Measurements from ENCODE around the gene DYNC1H1.
A peak's percentile ranks its signal among the peaks of the same experiment; 100 is the strongest.
"Not testable (repeated sequence)": the region's sequence is repeated elsewhere in the genome, so short reads cannot be mapped to it uniquely, and the experiment has no call there.

DYNC1H1 gene

GRCh38 chr14:101965181-101965544 lies 790 bp downstream of the DYNC1H1 start:
- Mint-ChIP-seq H3K9me3 (no peaks in the 10 kb centered on the region), H3K27ac (peak overlapping the region; percentile 89), H3K27me3 (ENCODE audit: low read depth) (no peaks in the 10 kb centered on the region), H3K4me1 (ENCODE audit: low read depth) (peaks cover 37% of the 10 kb centered on the region), H3K36me3 (ENCODE audit: low read depth) (peaks cover 14% of the 10 kb centered on the region), H3K4me3 (peak overlapping the region; percentile 92)
- DNase-seq (ENCODE audit: low spot score), result peak; percentile 65

GRCh38 chr14:101965770-101966722 lies 1.7 kb downstream of the DYNC1H1 start:
- H3K27me3 Mint-ChIP-seq (ENCODE audit: low read depth), result no peaks in the 10 kb centered on the region
- no peak for DNase-seq (ENCODE audit: low spot score)
- peak overlapping the region; percentile 89 for H3K27ac Mint-ChIP-seq
- H3K9me3 Mint-ChIP-seq, result no peaks in the 10 kb centered on the region
- peak overlapping the region; percentile 92 for H3K4me3 Mint-ChIP-seq
- H3K36me3 Mint-ChIP-seq (ENCODE audit: low read depth), result peaks cover 20% of the 10 kb centered on the region
- peaks cover 38% of the 10 kb centered on the region for H3K4me1 Mint-ChIP-seq (ENCODE audit: low read depth)

DNA sequence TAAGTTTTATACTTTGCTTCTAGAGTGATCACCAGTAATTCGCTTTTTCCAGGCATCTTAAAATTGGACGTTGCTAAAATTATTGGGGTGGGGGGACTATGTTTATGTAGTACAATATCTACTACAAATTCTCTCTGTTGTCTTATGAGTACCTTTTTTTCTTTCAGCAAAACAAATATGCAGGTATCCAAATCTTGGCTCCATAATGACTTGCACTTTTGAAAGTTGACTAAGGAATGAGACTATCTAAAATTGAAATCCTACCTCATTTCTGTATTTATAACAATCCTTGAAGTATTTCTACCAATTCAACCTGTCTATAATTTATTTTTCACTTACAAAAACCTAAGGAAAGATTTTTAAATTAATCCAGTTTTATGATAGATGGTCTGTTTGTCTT lies 2.4 kb downstream of the DYNC1H1 start:
- Mint-ChIP-seq H3K4me1 (ENCODE audit: low read depth) (peaks cover 35% of the 10 kb centered on the region), H3K27ac (peak overlapping the region; percentile 38), H3K27me3 (ENCODE audit: low read depth) (no peaks in the 10 kb centered on the region)

DNA sequence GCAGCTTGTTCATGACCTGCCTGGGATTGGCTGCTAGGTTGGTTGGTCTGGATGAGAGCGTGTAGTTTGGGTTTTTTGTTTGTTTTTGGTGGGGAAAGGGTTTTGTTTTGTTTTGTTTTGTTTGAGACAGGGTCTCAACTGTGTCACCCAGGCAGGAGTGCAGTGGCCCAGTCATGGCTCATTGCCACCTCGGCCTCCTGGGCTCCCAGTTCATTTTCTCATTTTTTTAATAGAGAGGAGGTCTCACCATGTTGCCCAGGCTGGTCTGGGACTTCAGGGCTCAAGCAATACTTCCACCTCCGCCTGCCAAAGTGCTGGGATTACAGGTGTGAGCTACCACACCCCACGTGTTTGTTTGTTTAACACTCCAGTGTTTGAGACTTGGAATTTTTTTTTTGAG lies 3.8 kb downstream of the DYNC1H1 start:
- DNase-seq (ENCODE audit: low spot score), result no peak
- Mint-ChIP-seq H3K4me3 (no peak overlapping the region), H3K4me1 (ENCODE audit: low read depth) (peaks cover 43% of the 10 kb centered on the region), H3K27me3 (ENCODE audit: low read depth) (no peaks in the 10 kb centered on the region), H3K9me3 (no peaks in the 10 kb centered on the region), H3K36me3 (ENCODE audit: low read depth) (peaks cover 20% of the 10 kb centered on the region), H3K27ac (peak overlapping the region; percentile 16)

More for the DNA sequence above, 2.4 kb downstream of the DYNC1H1 start:
- H3K36me3 Mint-ChIP-seq (ENCODE audit: low read depth), result peaks cover 20% of the 10 kb centered on the region
- H3K4me3 Mint-ChIP-seq, result peak overlapping the region; percentile 51
- no peaks in the 10 kb centered on the region for H3K9me3 Mint-ChIP-seq
- no peak for DNase-seq (ENCODE audit: low spot score)

DNA sequence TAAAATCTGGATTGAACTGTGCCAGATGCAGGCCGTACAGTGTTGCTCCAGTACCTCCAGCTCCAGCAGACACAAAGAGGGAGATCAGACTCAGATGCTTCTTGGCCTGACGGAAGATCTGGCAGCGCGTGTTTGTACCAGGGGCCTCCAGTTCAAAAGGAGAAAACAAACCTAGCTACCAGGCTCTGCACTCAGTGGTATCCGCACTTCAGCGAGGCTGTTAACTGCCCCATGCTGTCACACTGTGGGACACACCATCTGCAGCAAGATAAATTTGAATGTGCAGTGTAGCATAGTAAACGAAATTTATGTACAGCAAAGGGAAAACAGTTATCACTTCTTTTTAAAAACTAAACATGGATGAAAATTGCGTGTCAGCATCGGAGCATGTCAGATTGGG lies 5.1 kb downstream of the DYNC1H1 start:
- H3K9me3 Mint-ChIP-seq, result no peaks in the 10 kb centered on the region
- H3K4me1 Mint-ChIP-seq (ENCODE audit: low read depth), result peaks cover 39% of the 10 kb centered on the region
- H3K27ac Mint-ChIP-seq, result no peak overlapping the region
- no peak overlapping the region for H3K4me3 Mint-ChIP-seq
- peaks cover 20% of the 10 kb centered on the region for H3K36me3 Mint-ChIP-seq (ENCODE audit: low read depth)
- no peak for DNase-seq (ENCODE audit: low spot score)
- no peaks in the 10 kb centered on the region for H3K27me3 Mint-ChIP-seq (ENCODE audit: low read depth)

GRCh38 chr14:101970830-101971400 lies 6.5 kb downstream of the DYNC1H1 start:
- no peak overlapping the region for H3K27ac Mint-ChIP-seq
- no peak overlapping the region for H3K4me3 Mint-ChIP-seq

GRCh38 chr14:101971458-101971857 lies 7.1 kb downstream of the DYNC1H1 start:
- DNase-seq (ENCODE audit: low spot score); H3K9me3 Mint-ChIP-seq; H3K27ac Mint-ChIP-seq; H3K4me3 Mint-ChIP-seq; H3K27me3 Mint-ChIP-seq (ENCODE audit: low read depth): not testable (repeated sequence)
- H3K4me1 Mint-ChIP-seq (ENCODE audit: low read depth), result peaks cover 32% of the 10 kb centered on the region
- H3K36me3 Mint-ChIP-seq (ENCODE audit: low read depth), result peaks cover 26% of the 10 kb centered on the region

More at GRCh38 chr14:101970830-101971400, 6.5 kb downstream of the DYNC1H1 start:
- Mint-ChIP-seq H3K9me3 (no peaks in the 10 kb centered on the region), H3K27me3 (ENCODE audit: low read depth) (no peaks in the 10 kb centered on the region), H3K4me1 (ENCODE audit: low read depth) (peaks cover 35% of the 10 kb centered on the region), H3K36me3 (ENCODE audit: low read depth) (peaks cover 26% of the 10 kb centered on the region)
- DNase-seq (ENCODE audit: low spot score), result no peak

DNA sequence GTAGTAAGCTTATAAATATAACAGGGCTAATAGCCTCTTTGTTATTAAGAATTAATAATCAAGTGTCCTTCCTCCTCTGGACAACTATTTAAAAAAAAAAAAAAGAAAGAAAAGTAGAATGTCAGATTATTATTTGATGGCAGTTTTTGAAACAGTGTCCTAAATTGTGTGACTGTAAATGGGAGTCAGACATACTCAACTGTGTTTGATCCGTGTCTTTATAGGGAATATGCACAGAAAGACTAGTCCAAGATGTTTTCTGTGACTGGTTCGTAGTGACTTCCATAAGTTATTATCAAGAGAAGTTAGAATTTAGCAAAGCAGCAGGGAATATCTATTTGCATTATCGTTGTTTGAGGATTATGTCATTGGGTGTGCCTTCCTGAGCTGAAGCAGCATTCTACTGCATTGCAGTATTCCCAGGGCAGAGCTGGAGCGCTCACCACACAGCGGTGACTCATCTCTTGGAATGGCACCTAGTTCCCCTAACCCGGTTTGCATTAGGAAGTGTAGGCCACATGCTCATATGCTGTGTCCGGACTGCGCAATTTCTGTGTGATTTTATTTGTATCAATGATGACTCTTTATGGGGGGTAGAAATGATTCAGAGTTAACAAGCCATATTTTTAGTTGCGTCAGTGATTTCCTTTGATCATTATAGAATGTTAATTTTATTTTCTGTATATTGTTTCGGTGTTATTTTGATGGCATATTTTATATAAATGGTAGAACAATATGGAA lies 7.9 kb downstream of the DYNC1H1 start:
- Mint-ChIP-seq H3K27me3 (ENCODE audit: low read depth) (no peaks in the 10 kb centered on the region), H3K4me3 (no peak overlapping the region), H3K9me3 (no peaks in the 10 kb centered on the region), H3K36me3 (ENCODE audit: low read depth) (peaks cover 29% of the 10 kb centered on the region), H3K4me1 (ENCODE audit: low read depth) (peaks cover 26% of the 10 kb centered on the region), H3K27ac (no peak overlapping the region)
- DNase-seq (ENCODE audit: low spot score), result no peak

DNA sequence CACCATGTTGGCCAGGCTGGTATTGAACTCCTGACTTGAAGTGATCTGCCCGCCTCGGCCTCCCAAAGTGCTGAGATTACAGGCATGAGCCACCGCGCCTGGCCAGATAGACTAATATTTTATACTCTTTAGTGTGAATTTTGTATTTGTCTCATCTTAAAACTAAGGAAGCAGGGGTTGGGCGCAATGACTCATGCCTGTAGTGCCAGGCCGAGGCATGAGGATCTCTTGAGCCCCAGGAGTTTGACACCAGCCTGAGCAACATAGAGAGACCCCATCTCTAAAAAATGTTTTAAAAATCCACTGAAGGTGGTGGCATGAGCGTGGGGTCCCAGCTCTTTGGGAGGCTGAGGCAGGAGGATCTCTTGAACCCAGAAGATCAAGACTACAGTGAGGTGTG lies 9.0 kb downstream of the DYNC1H1 start:
- no peaks in the 10 kb centered on the region for H3K27me3 Mint-ChIP-seq (ENCODE audit: low read depth)
- peaks cover 29% of the 10 kb centered on the region for H3K36me3 Mint-ChIP-seq (ENCODE audit: low read depth)

GRCh38 chr14:101975231-101975630 lies 10.9 kb downstream of the DYNC1H1 start:
- no peak for DNase-seq (ENCODE audit: low spot score)
- Mint-ChIP-seq H3K4me3 (no peak overlapping the region), H3K27me3 (ENCODE audit: low read depth) (no peaks in the 10 kb centered on the region), H3K9me3 (no peaks in the 10 kb centered on the region), H3K27ac (no peak overlapping the region), H3K4me1 (ENCODE audit: low read depth) (peaks cover 16% of the 10 kb centered on the region), H3K36me3 (ENCODE audit: low read depth) (peaks cover 34% of the 10 kb centered on the region)

More for the DNA sequence above, 9.0 kb downstream of the DYNC1H1 start:
- Mint-ChIP-seq H3K27ac (no peak overlapping the region), H3K4me3 (no peak overlapping the region), H3K9me3 (no peaks in the 10 kb centered on the region), H3K4me1 (ENCODE audit: low read depth) (peaks cover 20% of the 10 kb centered on the region)
- no peak for DNase-seq (ENCODE audit: low spot score)

DNA sequence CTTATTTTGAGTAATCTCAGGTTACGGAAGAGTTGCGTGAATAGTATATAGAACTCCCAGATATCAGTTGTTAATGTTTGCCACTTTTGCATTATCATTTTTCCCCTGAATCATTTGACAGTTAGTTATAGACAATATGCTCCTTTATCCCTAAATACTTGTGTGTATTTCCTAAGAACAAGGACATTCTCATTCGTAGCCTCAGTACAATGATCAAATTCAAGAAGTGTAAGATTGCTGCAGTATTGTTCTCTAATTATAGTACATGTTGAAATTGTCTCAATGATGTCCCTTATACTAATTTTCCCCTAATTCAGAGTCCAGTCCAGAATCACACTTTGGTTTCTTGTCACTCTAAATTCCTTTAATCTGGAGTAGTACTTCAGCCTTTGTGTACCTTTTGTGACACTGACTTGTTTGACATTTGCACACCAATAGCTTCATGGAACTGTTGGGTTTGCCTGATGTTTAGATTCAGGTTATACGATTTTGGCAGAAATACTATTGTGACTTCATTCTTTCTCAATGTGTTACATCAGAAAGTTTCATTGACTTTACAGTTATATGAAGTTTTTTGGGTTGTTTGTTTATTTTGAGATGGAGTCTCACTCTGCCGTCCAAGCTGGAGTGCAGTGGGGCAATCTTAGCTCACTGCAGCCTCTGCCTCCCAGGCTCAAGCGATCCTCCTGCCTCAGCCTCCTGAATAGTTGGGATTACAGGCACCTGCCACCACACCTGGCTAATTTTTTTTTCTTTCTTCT lies 13.1 kb downstream of the DYNC1H1 start:
- no peak overlapping the region for H3K4me3 Mint-ChIP-seq
- H3K27ac Mint-ChIP-seq, result no peak overlapping the region
- peaks cover 6% of the 10 kb centered on the region for H3K4me1 Mint-ChIP-seq (ENCODE audit: low read depth)
- H3K9me3 Mint-ChIP-seq, result no peaks in the 10 kb centered on the region
- H3K36me3 Mint-ChIP-seq (ENCODE audit: low read depth), result peaks cover 38% of the 10 kb centered on the region
- no peaks in the 10 kb centered on the region for H3K27me3 Mint-ChIP-seq (ENCODE audit: low read depth)
- DNase-seq (ENCODE audit: low spot score), result no peak

GRCh38 chr14:101979666-101980065 lies 15.3 kb downstream of the DYNC1H1 start:
- no peaks in the 10 kb centered on the region for H3K27me3 Mint-ChIP-seq (ENCODE audit: low read depth)
- no peak overlapping the region for H3K4me3 Mint-ChIP-seq
- H3K4me1 Mint-ChIP-seq (ENCODE audit: low read depth), result peaks cover 9% of the 10 kb centered on the region
- H3K9me3 Mint-ChIP-seq, result no peaks in the 10 kb centered on the region
- DNase-seq (ENCODE audit: low spot score), result no peak
- peaks cover 50% of the 10 kb centered on the region for H3K36me3 Mint-ChIP-seq (ENCODE audit: low read depth)
- no peak overlapping the region for H3K27ac Mint-ChIP-seq

DNA sequence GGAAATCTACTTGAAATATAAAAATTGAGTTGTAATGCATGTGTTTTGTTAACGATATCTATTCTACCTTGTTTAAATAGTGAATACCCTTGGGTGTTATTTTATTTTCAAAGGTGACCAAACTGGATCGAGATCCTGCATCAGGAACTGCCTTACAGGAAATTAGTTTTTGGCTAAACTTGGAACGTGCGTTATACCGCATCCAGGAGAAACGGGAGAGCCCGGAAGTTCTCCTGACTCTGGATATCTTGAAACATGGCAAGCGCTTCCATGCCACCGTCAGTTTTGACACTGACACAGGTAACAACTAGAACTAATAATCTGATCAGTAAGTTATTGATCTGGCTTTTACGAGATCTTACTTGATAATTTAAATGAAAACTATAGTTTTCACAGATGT lies 15.9 kb downstream of the DYNC1H1 start:
- DNase-seq (ENCODE audit: low spot score), result no peak
- no peaks in the 10 kb centered on the region for H3K27me3 Mint-ChIP-seq (ENCODE audit: low read depth)
- peaks cover 9% of the 10 kb centered on the region for H3K4me1 Mint-ChIP-seq (ENCODE audit: low read depth)
- peaks cover 48% of the 10 kb centered on the region for H3K36me3 Mint-ChIP-seq (ENCODE audit: low read depth)
- H3K9me3 Mint-ChIP-seq, result no peaks in the 10 kb centered on the region
- H3K4me3 Mint-ChIP-seq, result no peak overlapping the region
- H3K27ac Mint-ChIP-seq, result no peak overlapping the region

Data from T-helper 2 cell treated with Interferon-gamma antibody and Interleukin-4, amounts not matched to agents 5 μg/mL and 100 μg/mL, for 36 hours (primary cell).